ENCODE measurements around the gene TATDN3.

- TF ChIP-seq REST (IDR thresholded peaks at IDR 0.05; ENCODE audit: low read depth) (no peak), JUND (IDR thresholded peaks at IDR 0.05) (no peak), MAX (IDR thresholded peaks at IDR 0.05) (no peak), CTCF (IDR thresholded peaks at IDR 0.05 in 2 of 3, conservative IDR thresholded peaks at IDR 0.05 in 1 of 3; ENCODE audit: borderline replicate concordance in 1 of 3, insufficient read depth in 1 of 3, low read depth in 2 of 3, low read length in 2 of 3) (no peak), POLR2A (IDR thresholded peaks at IDR 0.05; ENCODE audit: borderline replicate concordance, extremely low read depth, insufficient read depth, insufficient read length) (no peak), POLR2AphosphoS5 (IDR thresholded peaks at IDR 0.05; ENCODE audit: low read depth, low read length) (no peak), FOSL1 (IDR thresholded peaks at IDR 0.05; ENCODE audit: low read depth) (no peak), YY1 (IDR thresholded peaks at IDR 0.05; ENCODE audit: extremely low read depth, insufficient replicate concordance, low read depth, low read length) (no peak), ELF1 (IDR thresholded peaks at IDR 0.05; ENCODE audit: borderline replicate concordance, low read depth) (no peak), SP1 (IDR thresholded peaks at IDR 0.05; ENCODE audit: low read depth) (no peak), ZNF274 (IDR thresholded peaks at IDR 0.05; ENCODE audit: low read depth, low read length) (no peak)
These were observed 46.4 kb upstream of the TATDN3 start for GRCh38 chr1:212745303-212745702.
